H9 (cell line): ENCODE data around the gene MAPK14. TPM values are rescaled to one million over a fixed set of nuclear protein-coding genes. Genes with fewer than 3 reads are reported as not detected.

Experiments used
- DNase-seq: peaks from one replicate; pipeline ENCODE4 v3.0.0-alpha.2; 2017
- H2AFZ ChIP-seq: one replicate; pipeline ENCODE4 v1.6.1; 2013; ENCODE audit warnings: mild to moderate bottlenecking, low read length, control low read depth, moderate library complexity
- H2AK5ac ChIP-seq: 2 replicates; pipeline ENCODE4 v1.6.1; 2013; ENCODE audit warnings: low read length, control low read depth, mixed read lengths; ENCODE audit not compliant: insufficient read length
- H2BK120ac ChIP-seq: one replicate; pipeline ENCODE4 v1.6.1; 2013; ENCODE audit warnings: low read depth, mild to moderate bottlenecking, low read length, control low read depth, inconsistent platforms; ENCODE audit not compliant: poor library complexity, severe bottlenecking
- H2BK12ac ChIP-seq: 2 replicates; pipeline ENCODE4 v1.6.1; 2013; ENCODE audit warnings: low read length, control low read depth, mixed read lengths, low read depth; ENCODE audit not compliant: insufficient read length
- H2BK15ac ChIP-seq: 2 replicates; pipeline ENCODE4 v1.6.1; 2013; ENCODE audit warnings: low read depth, low read length, control low read depth
- H2BK20ac ChIP-seq: one replicate; pipeline ENCODE4 v1.6.1; 2013; ENCODE audit warnings: low read depth, mild to moderate bottlenecking, low read length, control low read depth, inconsistent platforms; ENCODE audit not compliant: poor library complexity, severe bottlenecking
- H2BK5ac ChIP-seq: 2 replicates; pipeline ENCODE4 v1.6.1; 2013; ENCODE audit warnings: low read length, control low read depth, mixed read lengths; ENCODE audit not compliant: insufficient read length
- H3K14ac ChIP-seq: 2 replicates; pipeline ENCODE4 v1.6.1; 2013; ENCODE audit warnings: low read length, control low read depth; ENCODE audit not compliant: insufficient read depth
- H3K18ac ChIP-seq: 2 replicates; pipeline ENCODE4 v1.6.1; 2013; ENCODE audit warnings: low read depth, mild to moderate bottlenecking, mixed read lengths, low read length, control low read depth; ENCODE audit not compliant: insufficient read length
- H3K23ac ChIP-seq: 2 replicates; pipeline ENCODE4 v1.6.1; 2013; ENCODE audit warnings: low read length, control low read depth, mixed read lengths, low read depth; ENCODE audit not compliant: insufficient read length
- H3K23me2 ChIP-seq: 2 replicates; pipeline ENCODE4 v1.6.1; 2013; ENCODE audit warnings: low read depth, mild to moderate bottlenecking, mixed read lengths, low read length, control low read depth; ENCODE audit not compliant: insufficient read length, poor library complexity, severe bottlenecking
- H3K27ac ChIP-seq: 2 replicates; pipeline ENCODE4 v1.5.1; 2013; ENCODE audit warnings: low read length, control low read depth, mixed read lengths, low read depth; ENCODE audit not compliant: insufficient read length
- H3K27me3 ChIP-seq: 2 replicates; pipeline ENCODE4 v1.6.1; 2013; ENCODE audit warnings: low read length, control low read depth, inconsistent platforms; ENCODE audit not compliant: insufficient read depth
- H3K4ac ChIP-seq: 2 replicates; pipeline ENCODE4 v1.6.1; 2013; ENCODE audit warnings: low read depth, mild to moderate bottlenecking, control low read depth, inconsistent platforms, low read length, moderate library complexity
- H3K4me1 ChIP-seq: 2 replicates; pipeline ENCODE4 v1.6.1; 2013; ENCODE audit warnings: low read length, control low read depth, inconsistent platforms; ENCODE audit not compliant: insufficient read depth
- H3K4me2 ChIP-seq: 2 replicates; pipeline ENCODE4 v1.6.1; 2013; ENCODE audit warnings: low read length, control low read depth, mixed read lengths; ENCODE audit not compliant: insufficient read length, insufficient read depth
- H3K56ac ChIP-seq: 2 replicates; pipeline ENCODE4 v1.6.1; 2013; ENCODE audit warnings: low read depth, mild to moderate bottlenecking, mixed read lengths, low read length, control low read depth; ENCODE audit not compliant: insufficient read length
- H3K79me1 ChIP-seq: 2 replicates; pipeline ENCODE4 v1.6.1; 2013; ENCODE audit warnings: low read depth, mild to moderate bottlenecking, moderate library complexity, low read length, control low read depth, inconsistent platforms; ENCODE audit not compliant: insufficient read depth, poor library complexity, severe bottlenecking
- H3K79me2 ChIP-seq: 2 replicates; pipeline ENCODE4 v1.6.1; 2013; ENCODE audit warnings: low read length, control low read depth, inconsistent platforms; ENCODE audit not compliant: insufficient read depth
- H3K9ac ChIP-seq: 2 replicates; pipeline ENCODE4 v1.6.1; 2013; ENCODE audit warnings: low read length, control low read depth, mixed read lengths; ENCODE audit not compliant: insufficient read length; ENCODE audit errors: extremely low read depth
- H3K9me3 ChIP-seq: one replicate; pipeline ENCODE4 v1.6.1; 2013; ENCODE audit warnings: low read depth, low read length, inconsistent platforms; ENCODE audit not compliant: control insufficient read depth
- H3T11ph ChIP-seq: one replicate; pipeline ENCODE4 v1.6.1; 2013; ENCODE audit warnings: mild to moderate bottlenecking, low read length, control low read depth, inconsistent platforms
- H4K20me1 ChIP-seq: one replicate; pipeline ENCODE4 v1.6.1; 2013; ENCODE audit not compliant: control insufficient read depth, insufficient read length, insufficient read depth
- H4K5ac ChIP-seq: 2 replicates; pipeline ENCODE4 v1.6.1; 2013; ENCODE audit warnings: low read depth, mild to moderate bottlenecking, mixed read lengths, low read length, control low read depth; ENCODE audit not compliant: insufficient read length
- H4K8ac ChIP-seq: replicated peaks from 2 replicates; pipeline ENCODE4 v1.6.1; 2013; ENCODE audit warnings: low read length, control low read depth, mixed read lengths, low read depth; ENCODE audit not compliant: insufficient read length
- H4K91ac ChIP-seq: 2 replicates; pipeline ENCODE4 v1.6.1; 2013; ENCODE audit warnings: low read depth, mild to moderate bottlenecking, moderate library complexity, mixed read lengths, low read length, control low read depth; ENCODE audit not compliant: insufficient read length
- H3K27ac Mint-ChIP-seq, 3 experiments: 2 replicates in 2 of 3; 3 replicates in 1 of 3; pipeline ENCODE4 v1.8.0; 2020 to 2021; ENCODE audit warnings: mixed read lengths in 3 of 3, mild to moderate bottlenecking in 1 of 3, moderate library complexity in 1 of 3
- H3K27me3 Mint-ChIP-seq: 2 replicates; pipeline ENCODE4 v1.8.0; 2021; ENCODE audit warnings: low read depth, mild to moderate bottlenecking, moderate library complexity, mixed read lengths
- H3K36me3 Mint-ChIP-seq, 3 experiments: 2 replicates in 2 of 3; 3 replicates in 1 of 3; pipeline ENCODE4 v1.8.0; 2020 to 2021; ENCODE audit warnings: low read depth in 3 of 3, mixed read lengths in 3 of 3; ENCODE audit not compliant: insufficient read depth in 1 of 3
- H3K4me1 Mint-ChIP-seq, 2 experiments: 2 replicates each; pipeline ENCODE4 v1.8.0; 2020; ENCODE audit warnings: mixed read lengths in 2 of 2
- H3K4me3 Mint-ChIP-seq, 2 experiments: 2 replicates in 1 of 2; 3 replicates in 1 of 2; pipeline ENCODE4 v1.8.0; 2020 to 2021; ENCODE audit warnings: mild to moderate bottlenecking in 2 of 2, mixed read lengths in 2 of 2, moderate library complexity in 1 of 2
- H3K9me3 Mint-ChIP-seq, 2 experiments: 2 replicates in 1 of 2; 3 replicates in 1 of 2; pipeline ENCODE4 v1.8.0; 2020; ENCODE audit warnings: mild to moderate bottlenecking in 2 of 2, mixed read lengths in 2 of 2, moderate library complexity in 1 of 2
- CTCF ChIP-seq: fragments of 200-600 bp; sonication (generic); conservative IDR thresholded peaks from 3 replicates; pipeline ENCODE4 v1.8.0; 2021; ENCODE audit warnings: antibody characterized with exemption, mild to moderate bottlenecking
- WGBS: extraction: QIAGEN DNeasy Blood & Tissue Kit; methylation state at CpG from one replicate; pipeline ENCODE4 v1.1.7; 2013; ENCODE audit warnings: missing lambda C conversion rate, low lambda C conversion rate, mixed read lengths; ENCODE audit not compliant: insufficient read length; ENCODE audit errors: extremely low coverage; 5-methylcytosine and 5-hydroxymethylcytosine counted together
- total RNA-seq: library from RNA; stranded (reverse); gene quantifications from 2 replicates; pipeline ENCODE4 v1.2.1, GENCODE V29; 2021

Gene MAPK14
- total RNA-seq, 1 experiment from 2014 or later: 40.5 TPM

DNA sequence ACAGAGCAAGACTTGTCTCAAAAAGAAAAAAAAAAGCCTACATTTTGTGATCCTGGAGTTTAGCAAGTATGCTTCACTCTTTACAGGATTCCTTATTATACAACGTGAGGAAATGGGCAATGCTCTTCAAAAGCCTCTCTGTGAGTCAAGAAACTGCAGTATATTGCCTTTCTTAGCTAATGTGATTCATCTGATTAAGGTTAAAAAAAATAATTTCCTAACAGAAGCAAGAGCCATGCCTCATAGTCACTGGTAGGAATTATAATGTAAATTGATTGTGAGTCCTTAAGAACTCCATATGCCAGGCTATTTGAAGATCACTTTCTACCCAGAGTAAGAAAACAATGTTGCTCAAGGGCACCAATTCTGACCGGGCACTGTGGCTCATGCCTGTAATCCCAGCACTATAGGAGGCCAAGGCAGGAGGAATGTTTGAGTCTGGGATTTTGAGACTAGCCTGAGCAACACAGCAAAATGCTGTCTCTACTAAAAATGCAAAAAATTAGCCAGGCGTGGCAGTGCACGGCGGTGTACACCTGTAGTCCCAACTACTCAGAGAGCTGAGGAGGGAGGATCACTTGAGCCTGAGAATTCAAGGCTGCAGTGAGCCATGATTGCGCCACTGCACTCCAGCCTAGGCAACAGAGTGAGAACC, 46.5 kb upstream of the MAPK14 start:
- Histone ChIP-seq H3K79me2 (no peaks in the 10 kb centered on the region), H2BK5ac (no peak overlapping the region), H2AK5ac (no peak overlapping the region), H2BK12ac (no peak overlapping the region), H3K4me2 (no peak overlapping the region), H3K27ac (no peak overlapping the region), H4K91ac (no peak overlapping the region), H3K23ac (no peak overlapping the region), H4K20me1 (no peaks in the 10 kb centered on the region), H3K14ac (no peak overlapping the region), H3K79me1 (no peaks in the 10 kb centered on the region), H2AFZ (no peak overlapping the region), H3K9ac (no peak overlapping the region), H3K56ac (no peak overlapping the region), H2BK20ac (no peak overlapping the region), H3K18ac (no peak overlapping the region), H3K27me3 (no peaks in the 10 kb centered on the region), H3K23me2 (no peaks in the 10 kb centered on the region), H3T11ph (no peak overlapping the region), H2BK15ac (no peak overlapping the region), H4K5ac (no peak overlapping the region), H2BK120ac (no peak overlapping the region), H3K4me1 (no peaks in the 10 kb centered on the region; the same call in 1 of the 2 replicates), H4K8ac (no peak overlapping the region), H3K4ac (no peak overlapping the region), H3K9me3 (no peaks in the 10 kb centered on the region)
- Mint-ChIP-seq H3K4me3 (no peak overlapping the region), H3K27ac (no peak overlapping the region; a peak in 1 of 7 replicates), H3K9me3 (no peaks in the 10 kb centered on the region; a peak in 1 of 5 replicates), H3K4me1 (peaks cover 15% of the 10 kb centered on the region in 2 experiments), H3K27me3 (no peaks in the 10 kb centered on the region; the same call in 1 of the 2 replicates), H3K36me3 (no peaks in the 10 kb centered on the region)
- no peak for TF ChIP-seq CTCF
- no peak for DNase-seq
- no CpG with 5 or more reads among the region's 6 CpGs for WGBS
